ENCODE measurements around the gene TRIM14. TPM values are rescaled to one million over a fixed set of nuclear protein-coding genes. Genes with fewer than 3 reads are reported as not detected.

TRIM14 gene
- total and polyA plus RNA-seq, 2 of the 13 experiments (the other 11 are each of a cell fraction or from before 2014, with no cell fraction given), result 9.2 to 13.0 TPM

DNA sequence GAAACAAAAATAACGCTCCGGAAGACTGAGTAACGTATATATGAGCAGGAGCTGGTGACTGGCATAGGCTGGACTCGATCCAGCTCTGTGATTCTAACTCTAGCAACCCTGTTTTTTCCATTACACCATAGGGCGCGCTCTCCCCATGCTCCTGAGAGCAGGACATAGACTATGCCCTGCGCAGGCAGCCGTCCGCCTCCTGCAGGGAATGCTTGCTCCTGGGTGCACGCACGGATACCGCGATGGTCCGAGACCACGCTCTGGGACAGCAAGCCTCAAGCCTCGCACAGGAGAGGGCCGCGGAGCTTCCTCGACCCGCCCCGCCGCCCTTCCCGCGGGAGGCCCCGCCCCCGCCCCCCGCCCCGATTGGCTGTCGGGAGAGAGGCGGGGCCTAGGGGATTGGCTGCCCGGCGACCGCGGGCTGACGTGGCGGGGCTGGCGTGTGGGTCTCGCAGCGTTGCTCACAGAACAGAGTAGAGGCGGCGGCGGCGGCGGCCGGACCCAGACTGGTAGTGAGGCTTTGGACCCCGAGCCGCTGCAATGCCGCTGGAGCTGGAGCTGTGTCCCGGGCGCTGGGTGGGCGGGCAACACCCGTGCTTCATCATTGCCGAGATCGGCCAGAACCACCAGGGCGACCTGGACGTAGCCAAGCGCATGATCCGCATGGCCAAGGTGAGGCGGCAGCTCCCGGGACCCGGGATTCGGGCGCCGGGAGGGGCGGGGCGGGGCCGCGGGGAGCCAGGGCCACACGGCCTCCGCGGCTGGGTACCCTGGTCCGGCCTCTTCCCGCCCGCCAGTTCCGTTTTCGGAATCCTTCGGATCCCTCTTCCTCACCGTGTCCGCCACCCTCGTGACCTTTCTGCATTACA, 62.5 kb downstream of the TRIM14 start, which contains the start of gene NANS (continued):
- TF ChIP-seq, protein P1, sequence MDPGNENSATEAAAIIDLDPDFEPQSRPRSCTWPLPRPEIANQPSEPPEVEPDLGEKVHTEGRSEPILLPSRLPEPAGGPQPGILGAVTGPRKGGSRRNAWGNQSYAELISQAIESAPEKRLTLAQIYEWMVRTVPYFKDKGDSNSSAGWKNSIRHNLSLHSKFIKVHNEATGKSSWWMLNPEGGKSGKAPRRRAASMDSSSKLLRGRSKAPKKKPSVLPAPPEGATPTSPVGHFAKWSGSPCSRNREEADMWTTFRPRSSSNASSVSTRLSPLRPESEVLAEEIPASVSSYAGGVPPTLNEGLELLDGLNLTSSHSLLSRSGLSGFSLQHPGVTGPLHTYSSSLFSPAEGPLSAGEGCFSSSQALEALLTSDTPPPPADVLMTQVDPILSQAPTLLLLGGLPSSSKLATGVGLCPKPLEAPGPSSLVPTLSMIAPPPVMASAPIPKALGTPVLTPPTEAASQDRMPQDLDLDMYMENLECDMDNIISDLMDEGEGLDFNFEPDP (CRISPR knock-in tag; conservative IDR thresholded peaks at IDR 0.05), result no peak
- TF ChIP-seq, protein P2, sequence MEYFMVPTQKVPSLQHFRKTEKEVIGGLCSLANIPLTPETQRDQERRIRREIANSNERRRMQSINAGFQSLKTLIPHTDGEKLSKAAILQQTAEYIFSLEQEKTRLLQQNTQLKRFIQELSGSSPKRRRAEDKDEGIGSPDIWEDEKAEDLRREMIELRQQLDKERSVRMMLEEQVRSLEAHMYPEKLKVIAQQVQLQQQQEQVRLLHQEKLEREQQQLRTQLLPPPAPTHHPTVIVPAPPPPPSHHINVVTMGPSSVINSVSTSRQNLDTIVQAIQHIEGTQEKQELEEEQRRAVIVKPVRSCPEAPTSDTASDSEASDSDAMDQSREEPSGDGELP (IDR thresholded peaks at IDR 0.05; ENCODE audit: borderline replicate concordance, low read depth), result no peak
- TF ChIP-seq U2AF2 (IDR thresholded peaks at IDR 0.05; ENCODE audit: low read depth, low read length), result no peak
- TF ChIP-seq, protein P3, sequence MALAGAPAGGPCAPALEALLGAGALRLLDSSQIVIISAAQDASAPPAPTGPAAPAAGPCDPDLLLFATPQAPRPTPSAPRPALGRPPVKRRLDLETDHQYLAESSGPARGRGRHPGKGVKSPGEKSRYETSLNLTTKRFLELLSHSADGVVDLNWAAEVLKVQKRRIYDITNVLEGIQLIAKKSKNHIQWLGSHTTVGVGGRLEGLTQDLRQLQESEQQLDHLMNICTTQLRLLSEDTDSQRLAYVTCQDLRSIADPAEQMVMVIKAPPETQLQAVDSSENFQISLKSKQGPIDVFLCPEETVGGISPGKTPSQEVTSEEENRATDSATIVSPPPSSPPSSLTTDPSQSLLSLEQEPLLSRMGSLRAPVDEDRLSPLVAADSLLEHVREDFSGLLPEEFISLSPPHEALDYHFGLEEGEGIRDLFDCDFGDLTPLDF (CRISPR knock-in tag; IDR thresholded peaks at IDR 0.05), result peak; percentile 63; the same call in 1 of the 2 replicates
- TF ChIP-seq, protein P4, sequence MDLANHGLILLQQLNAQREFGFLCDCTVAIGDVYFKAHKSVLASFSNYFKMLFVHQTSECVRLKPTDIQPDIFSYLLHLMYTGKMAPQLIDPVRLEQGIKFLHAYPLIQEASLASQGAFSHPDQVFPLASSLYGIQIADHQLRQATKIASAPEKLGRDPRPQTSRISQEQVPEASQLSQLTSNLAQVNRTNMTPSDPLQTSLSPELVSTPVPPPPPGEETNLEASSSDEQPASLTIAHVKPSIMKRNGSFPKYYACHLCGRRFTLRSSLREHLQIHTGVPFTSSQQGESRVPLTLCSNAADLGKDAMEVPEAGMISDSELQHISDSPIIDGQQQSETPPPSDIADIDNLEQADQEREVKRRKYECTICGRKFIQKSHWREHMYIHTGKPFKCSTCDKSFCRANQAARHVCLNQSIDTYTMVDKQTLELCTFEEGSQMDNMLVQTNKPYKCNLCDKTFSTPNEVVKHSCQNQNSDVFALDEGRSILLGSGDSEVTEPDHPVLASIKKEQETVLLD (CRISPR knock-in tag; IDR thresholded peaks at IDR 0.05; ENCODE audit: low read depth), result 0 out of 2 replicates have a peak, but pooled peaks have one; percentile 32
- TF ChIP-seq ZNF160 (CRISPR knock-in tag; IDR thresholded peaks at IDR 0.05), result no peak
- no peak for TF ChIP-seq RELA (CRISPR knock-in tag; IDR thresholded peaks at IDR 0.05)
- TF ChIP-seq, protein P5, sequence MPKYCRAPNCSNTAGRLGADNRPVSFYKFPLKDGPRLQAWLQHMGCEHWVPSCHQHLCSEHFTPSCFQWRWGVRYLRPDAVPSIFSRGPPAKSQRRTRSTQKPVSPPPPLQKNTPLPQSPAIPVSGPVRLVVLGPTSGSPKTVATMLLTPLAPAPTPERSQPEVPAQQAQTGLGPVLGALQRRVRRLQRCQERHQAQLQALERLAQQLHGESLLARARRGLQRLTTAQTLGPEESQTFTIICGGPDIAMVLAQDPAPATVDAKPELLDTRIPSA (CRISPR knock-in tag; IDR thresholded peaks at IDR 0.05; ENCODE audit: borderline replicate concordance), result no peak
- no peak; the same call in 1 of the 2 replicates for TF ChIP-seq MEIS2 (CRISPR knock-in tag; IDR thresholded peaks at IDR 0.05)
- TF ChIP-seq FOXC1 (CRISPR knock-in tag; IDR thresholded peaks at IDR 0.05; ENCODE audit: borderline replicate concordance), result 0 out of 2 replicates have a peak, but pooled peaks have one; percentile 71
- TF ChIP-seq TBP (CRISPR knock-in tag; IDR thresholded peaks at IDR 0.05), result peak; percentile 65; the same call in 1 of the 2 replicates
- 0 out of 2 replicates have a peak, but pooled peaks have one; percentile 19 for TF ChIP-seq FOSL1 (CRISPR knock-in tag; IDR thresholded peaks at IDR 0.05; ENCODE audit: borderline replicate concordance)
- TF ChIP-seq KAT2B (IDR thresholded peaks at IDR 0.05; ENCODE audit: borderline replicate concordance, low read depth, low read length), result no peak
- TF ChIP-seq NFE2L1 (CRISPR knock-in tag; IDR thresholded peaks at IDR 0.05; ENCODE audit: borderline replicate concordance), result no peak
- TF ChIP-seq, protein P6, sequence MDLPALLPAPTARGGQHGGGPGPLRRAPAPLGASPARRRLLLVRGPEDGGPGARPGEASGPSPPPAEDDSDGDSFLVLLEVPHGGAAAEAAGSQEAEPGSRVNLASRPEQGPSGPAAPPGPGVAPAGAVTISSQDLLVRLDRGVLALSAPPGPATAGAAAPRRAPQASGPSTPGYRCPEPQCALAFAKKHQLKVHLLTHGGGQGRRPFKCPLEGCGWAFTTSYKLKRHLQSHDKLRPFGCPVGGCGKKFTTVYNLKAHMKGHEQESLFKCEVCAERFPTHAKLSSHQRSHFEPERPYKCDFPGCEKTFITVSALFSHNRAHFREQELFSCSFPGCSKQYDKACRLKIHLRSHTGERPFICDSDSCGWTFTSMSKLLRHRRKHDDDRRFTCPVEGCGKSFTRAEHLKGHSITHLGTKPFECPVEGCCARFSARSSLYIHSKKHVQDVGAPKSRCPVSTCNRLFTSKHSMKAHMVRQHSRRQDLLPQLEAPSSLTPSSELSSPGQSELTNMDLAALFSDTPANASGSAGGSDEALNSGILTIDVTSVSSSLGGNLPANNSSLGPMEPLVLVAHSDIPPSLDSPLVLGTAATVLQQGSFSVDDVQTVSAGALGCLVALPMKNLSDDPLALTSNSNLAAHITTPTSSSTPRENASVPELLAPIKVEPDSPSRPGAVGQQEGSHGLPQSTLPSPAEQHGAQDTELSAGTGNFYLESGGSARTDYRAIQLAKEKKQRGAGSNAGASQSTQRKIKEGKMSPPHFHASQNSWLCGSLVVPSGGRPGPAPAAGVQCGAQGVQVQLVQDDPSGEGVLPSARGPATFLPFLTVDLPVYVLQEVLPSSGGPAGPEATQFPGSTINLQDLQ (CRISPR knock-in tag; IDR thresholded peaks at IDR 0.05), result no peak
- no peak for TF ChIP-seq ZNF383 (CRISPR knock-in tag; IDR thresholded peaks at IDR 0.05; ENCODE audit: borderline replicate concordance)
- no peak; the same call in 1 of the 2 replicates for TF ChIP-seq ZFP82 (CRISPR knock-in tag; IDR thresholded peaks at IDR 0.05; ENCODE audit: borderline replicate concordance)
- peak; percentile 76 for TF ChIP-seq SP2 (CRISPR knock-in tag; IDR thresholded peaks at IDR 0.05)
- no peak for TF ChIP-seq PAF1 (CRISPR knock-in tag; IDR thresholded peaks at IDR 0.05)
- TF ChIP-seq BRD4 (CRISPR knock-in tag; IDR thresholded peaks at IDR 0.05), result peak; percentile 48; the same call in 1 of the 2 replicates

Measured in HepG2 (cell line).